Endothelial cell of umbilical vein (primary cell): ENCODE measurements around the gene RAMP3.

Source experiments
- CTCF ChIP-seq, 2 donors: IDR thresholded peaks; 1 replicate in 1 of 2; 2 replicates in 1 of 2; pipeline ENCODE4 v1.5.1; 2011; ENCODE audit warnings: low read length in 2 of 2, mild to moderate bottlenecking in 2 of 2, moderate library complexity in 2 of 2, control low read depth in 1 of 2, inconsistent platforms in 1 of 2, low read depth in 1 of 2; ENCODE audit not compliant: insufficient read depth in 1 of 2; ENCODE audit errors: extremely low read depth in 1 of 2
- MAX ChIP-seq: IDR thresholded peaks from 2 replicates; pipeline ENCODE4 v1.6.1; 2011; ENCODE audit not compliant: insufficient read depth, insufficient read length
- POLR2A ChIP-seq: IDR thresholded peaks from 2 replicates; pipeline ENCODE4 v1.6.1; 2012; ENCODE audit warnings: low read depth, mild to moderate bottlenecking, control low read depth, low read length

GRCh38 chr7:45129906-45130305 lies 27.7 kb upstream of the RAMP3 start:
- no peak for TF ChIP-seq CTCF (IDR thresholded peaks at IDR 0.05; ENCODE audit: extremely low read depth in 1 of 2, insufficient read depth in 1 of 2, low read depth in 1 of 2, low read length in 2 of 2)
- no peak for TF ChIP-seq POLR2A
- no peak for TF ChIP-seq MAX
